ENCODE data around the gene NKTR. TPM values are rescaled to one million over a fixed set of nuclear protein-coding genes. Genes with fewer than 3 reads are reported as not detected.

NKTR gene
- total RNA-seq, 2 donors from 2014 or later = 101 to 116 TPM

- no peak overlapping the region for H3K4me3 ChIP-seq (ENCODE audit: low read length)
- no peak overlapping the region for H3K4me3 Mint-ChIP-seq
- WGBS, 2 experiments (ENCODE audit: insufficient coverage in 1 of 2, insufficient read length in 1 of 2) = 89 to 94% methylated on average over 3 to 5 of the region's 5 CpGs
- no peaks in the 10 kb centered on the region for H3K27me3 Mint-ChIP-seq (ENCODE audit: insufficient read depth)
- no peak overlapping the region for H3K27ac Mint-ChIP-seq
- H3K9me3 ChIP-seq (ENCODE audit: control insufficient read depth, low read length) = no peaks in the 10 kb centered on the region
- no peak for TF ChIP-seq CTCF (conservative IDR thresholded peaks at IDR 0.05)
- H3K9me3 Mint-ChIP-seq = no peaks in the 10 kb centered on the region
- H3K27me3 ChIP-seq (ENCODE audit: control insufficient read depth, insufficient read depth, low read length, poor library complexity, severe bottlenecking) = no peaks in the 10 kb centered on the region
- no peak overlapping the region for H3K9ac ChIP-seq (ENCODE audit: extremely low read depth, low read length, poor library complexity, severe bottlenecking)
- DNase-seq = no peak
- peaks cover 20% of the 10 kb centered on the region for H3K4me1 Mint-ChIP-seq
- peaks cover 11% of the 10 kb centered on the region for H3K36me3 ChIP-seq (ENCODE audit: control insufficient read depth, insufficient read depth, low read length)
- no peaks in the 10 kb centered on the region for H3K4me1 ChIP-seq (ENCODE audit: control insufficient read depth, insufficient read depth, low read length)
- H3K36me3 Mint-ChIP-seq (ENCODE audit: low read depth) = peaks cover 4% of the 10 kb centered on the region
- H3K27ac ChIP-seq (ENCODE audit: low read depth, low read length) = no peak overlapping the region
These were observed 11.9 kb upstream of the NKTR start for GRCh38 chr3:42588625-42589024.

DNA sequence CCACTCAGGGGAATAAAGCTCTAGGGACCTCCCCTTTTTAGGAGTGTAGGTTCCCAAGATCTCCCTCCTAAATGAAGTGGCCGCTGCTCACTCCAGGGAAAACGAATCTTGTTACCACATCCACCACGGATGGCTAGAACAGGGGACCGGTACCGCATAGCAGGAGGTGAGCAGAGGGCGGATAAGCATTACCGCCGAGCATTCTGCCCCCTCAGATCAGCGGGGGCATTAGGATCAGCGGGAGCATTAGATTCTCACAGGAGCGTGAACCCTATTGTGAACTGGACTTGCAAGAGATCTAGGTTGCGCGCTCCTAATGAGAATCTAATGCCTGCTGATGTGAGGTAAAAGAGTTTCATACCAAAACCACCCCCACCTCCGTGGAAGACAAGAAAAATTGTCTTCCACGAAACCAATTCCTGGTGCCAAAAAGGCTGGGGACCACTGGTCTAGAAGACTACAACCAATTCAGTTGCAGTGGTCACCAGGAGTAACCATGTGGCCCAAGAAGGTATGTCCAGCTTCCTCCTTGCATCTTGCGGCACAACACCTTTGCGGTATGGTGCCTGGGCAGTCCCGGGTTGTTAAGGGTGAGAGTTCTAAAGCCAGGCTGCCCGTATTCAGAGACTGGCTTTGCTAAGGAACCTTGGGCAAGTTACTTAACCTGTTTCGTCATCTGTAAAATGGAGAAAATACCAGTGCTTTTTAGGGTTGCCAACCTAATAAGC lies 10.9 kb upstream of the NKTR start:
- Histone ChIP-seq H3K9me3 (ENCODE audit: control insufficient read depth, low read length) (no peaks in the 10 kb centered on the region), H3K9ac (ENCODE audit: extremely low read depth, low read length, poor library complexity, severe bottlenecking) (no peak overlapping the region), H3K4me1 (ENCODE audit: control insufficient read depth, insufficient read depth, low read length) (no peaks in the 10 kb centered on the region), H3K27me3 (ENCODE audit: control insufficient read depth, insufficient read depth, low read length, poor library complexity, severe bottlenecking) (no peaks in the 10 kb centered on the region), H3K36me3 (ENCODE audit: control insufficient read depth, insufficient read depth, low read length) (peaks cover 20% of the 10 kb centered on the region), H3K4me3 (ENCODE audit: low read length) (peak overlapping the region; percentile 88), H3K27ac (ENCODE audit: low read depth, low read length) (no peak overlapping the region)
- Mint-ChIP-seq H3K9me3 (no peaks in the 10 kb centered on the region), H3K27me3 (ENCODE audit: insufficient read depth) (no peaks in the 10 kb centered on the region), H3K4me1 (peaks cover 29% of the 10 kb centered on the region), H3K36me3 (ENCODE audit: low read depth) (peaks cover 12% of the 10 kb centered on the region), H3K27ac (peak overlapping the region; percentile 93), H3K4me3 (peak overlapping the region; percentile 86)
- DNase-seq = peak; percentile 48
- TF ChIP-seq CTCF (conservative IDR thresholded peaks at IDR 0.05) = no peak
- 95 to 97% methylated on average over 15 to 20 of the region's 20 CpGs for WGBS, 2 experiments (ENCODE audit: insufficient coverage in 1 of 2, insufficient read length in 1 of 2)

GRCh38 chr3:42590989-42591756 lies 9.3 kb upstream of the NKTR start:
- H3K36me3 Mint-ChIP-seq (ENCODE audit: low read depth) = peaks cover 13% of the 10 kb centered on the region
- peak overlapping the region; percentile 86 for H3K4me3 Mint-ChIP-seq
- peaks cover 8% of the 10 kb centered on the region for H3K4me1 ChIP-seq (ENCODE audit: control insufficient read depth, insufficient read depth, low read length)
- H3K4me3 ChIP-seq (ENCODE audit: low read length) = peak overlapping the region; percentile 88
- peaks cover 41% of the 10 kb centered on the region for H3K4me1 Mint-ChIP-seq
- TF ChIP-seq CTCF (conservative IDR thresholded peaks at IDR 0.05) = no peak
- peaks cover 28% of the 10 kb centered on the region for H3K36me3 ChIP-seq (ENCODE audit: control insufficient read depth, insufficient read depth, low read length)
- peak overlapping the region; percentile 17 for H3K27ac ChIP-seq (ENCODE audit: low read depth, low read length)
- peak overlapping the region; percentile 58 for H3K9ac ChIP-seq (ENCODE audit: extremely low read depth, low read length, poor library complexity, severe bottlenecking)
- peak overlapping the region; percentile 93 for H3K27ac Mint-ChIP-seq
- no peaks in the 10 kb centered on the region for H3K27me3 ChIP-seq (ENCODE audit: control insufficient read depth, insufficient read depth, low read length, poor library complexity, severe bottlenecking)
- H3K9me3 Mint-ChIP-seq = no peaks in the 10 kb centered on the region
- no peaks in the 10 kb centered on the region for H3K27me3 Mint-ChIP-seq (ENCODE audit: insufficient read depth)
- no peaks in the 10 kb centered on the region for H3K9me3 ChIP-seq (ENCODE audit: control insufficient read depth, low read length)
- 6 to 10% methylated on average over 25 to 44 of the region's 44 CpGs for WGBS, 2 experiments (ENCODE audit: insufficient coverage in 1 of 2, insufficient read length in 1 of 2)
- peak; percentile 61 for DNase-seq
